SK-N-MC (cell line): ENCODE data around the gene CHD9.

Experiments used
- EZH2 ChIP-seq: fragments of 200-600 bp; sonication (generic); IDR thresholded peaks from one replicate; pipeline ENCODE4 v1.6.1; 2017; ENCODE audit warnings: antibody characterized with exemption
- FOXP2 ChIP-seq: optimal IDR thresholded peaks from 2 replicates; pipeline ENCODE3; 2011; ENCODE audit warnings: mild to moderate bottlenecking, moderate library complexity; ENCODE audit not compliant: insufficient read depth; ENCODE audit errors: extremely low read length, control extremely low read depth
- POLR2AphosphoS5 ChIP-seq: IDR thresholded peaks from 2 replicates; pipeline ENCODE4 v1.6.1; 2012; ENCODE audit warnings: mild to moderate bottlenecking, low read depth, low read length, borderline replicate concordance

GRCh38 chr16:53147500-53148065 lies 92.8 kb downstream of the CHD9 start:
- no peak for TF ChIP-seq POLR2AphosphoS5
- TF ChIP-seq EZH2: no peak
- no peak for TF ChIP-seq FOXP2
